HEK293T (cell line): Measurements from ENCODE around the gene PRPF19.

Experiments used
- ARNT ChIP-seq: fragments of 450-650 bp; IDR thresholded peaks from 2 replicates; pipeline ENCODE4 v1.6.1; 2017; ENCODE audit warnings: mild to moderate bottlenecking
- BHLHE40 ChIP-seq: fragments of 450-650 bp; IDR thresholded peaks from 2 replicates; pipeline ENCODE4 v1.6.1; 2016; ENCODE audit warnings: mild to moderate bottlenecking, moderate library complexity, borderline replicate concordance
- CTBP1 ChIP-seq: fragments of 450-650 bp; IDR thresholded peaks from 2 replicates; pipeline ENCODE4 v1.6.1; 2016; ENCODE audit warnings: borderline replicate concordance
- ELF4 ChIP-seq: fragments of 450-650 bp; IDR thresholded peaks from 2 replicates; pipeline ENCODE4 v1.6.1; 2017; ENCODE audit warnings: antibody characterized with exemption
- FOXA1 ChIP-seq: fragments of 450-650 bp; IDR thresholded peaks from 2 replicates; pipeline ENCODE4 v1.6.1; 2016; ENCODE audit warnings: mild to moderate bottlenecking
- FOXK2 ChIP-seq: fragments of 450-650 bp; IDR thresholded peaks from 2 replicates; pipeline ENCODE4 v1.6.1; 2016; ENCODE audit warnings: mild to moderate bottlenecking
- FOXM1 ChIP-seq: fragments of 450-650 bp; IDR thresholded peaks from 2 replicates; pipeline ENCODE4 v1.6.1; 2017; ENCODE audit warnings: mild to moderate bottlenecking, borderline replicate concordance
- HDGF ChIP-seq: fragments of 450-650 bp; IDR thresholded peaks from 2 replicates; pipeline ENCODE4 v1.6.1; 2017; ENCODE audit warnings: antibody characterized with exemption, borderline replicate concordance
- L3MBTL2 ChIP-seq: fragments of 450-650 bp; conservative IDR thresholded peaks from 2 replicates; pipeline ENCODE4 v1.6.1; 2016; ENCODE audit warnings: mild to moderate bottlenecking
- PKNOX1 ChIP-seq: fragments of 450-650 bp; IDR thresholded peaks from 2 replicates; pipeline ENCODE4 v1.6.1; 2016
- SP1 ChIP-seq: fragments of 450-650 bp; IDR thresholded peaks from 2 replicates; pipeline ENCODE4 v1.6.1; 2017
- SUZ12 ChIP-seq: fragments of 450-650 bp; IDR thresholded peaks from 2 replicates; pipeline ENCODE4 v1.6.1; 2016; ENCODE audit warnings: mild to moderate bottlenecking
- TARDBP ChIP-seq: fragments of 450-650 bp; IDR thresholded peaks from 2 replicates; pipeline ENCODE4 v1.6.1; 2016
- ZNF384 ChIP-seq: fragments of 450-650 bp; IDR thresholded peaks from 2 replicates; pipeline ENCODE4 v1.6.1; 2016

- TF ChIP-seq ZNF384: no peak
- TF ChIP-seq FOXM1: no peak
- TF ChIP-seq SP1: no peak
- TF ChIP-seq PKNOX1: no peak
- no peak for TF ChIP-seq SUZ12
- TF ChIP-seq TARDBP: no peak
- TF ChIP-seq CTBP1: no peak
- TF ChIP-seq HDGF: no peak
- TF ChIP-seq BHLHE40: no peak
- no peak for TF ChIP-seq FOXA1
- TF ChIP-seq L3MBTL2: no peak
- TF ChIP-seq FOXK2: no peak
- no peak for TF ChIP-seq ELF4
- no peak for TF ChIP-seq ARNT
These were observed 44.2 kb downstream of the PRPF19 start for GRCh38 chr11:60862171-60862570.
